GM18498 (cell line): ENCODE measurements around the gene SYNRG.
A peak's percentile ranks its signal among the peaks of the same experiment; 100 is the strongest.

Experiments
- ATAC-seq: cut with Tn5 transposase; IDR thresholded peaks from one replicate; pipeline ENCODE4 v1.9.1; 2021; ENCODE audit warnings: mild to moderate bottlenecking, moderate library complexity; ENCODE audit not compliant: unreplicated experiment

Gene SYNRG

GRCh38 chr17:37502009-37502936, 106.9 kb downstream of the SYNRG start:
- ATAC-seq: no peak

GRCh38 chr17:37500378-37500777, 108.8 kb downstream of the SYNRG start:
- ATAC-seq: no peak

DNA sequence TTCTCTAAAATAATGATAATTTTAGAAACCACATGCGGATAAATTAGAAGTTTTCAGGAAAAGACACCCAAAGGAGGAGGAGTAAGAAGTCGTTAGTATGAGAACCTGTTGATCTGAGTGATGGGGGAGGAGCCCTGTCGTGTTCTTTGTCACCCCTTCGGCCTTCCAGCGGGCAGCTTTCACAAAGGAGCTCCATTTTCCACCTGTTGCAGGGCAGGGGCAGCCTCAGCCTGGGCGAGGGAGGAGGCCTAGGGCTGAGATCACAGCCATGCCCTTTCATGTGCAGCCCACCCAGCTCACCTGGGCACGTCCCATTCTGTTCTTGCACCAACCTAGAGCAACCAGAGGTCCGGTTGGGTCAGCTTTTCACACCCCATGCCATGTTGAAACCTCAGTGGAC, 114.2 kb downstream of the SYNRG start:
- ATAC-seq: no peak

GRCh38 chr17:37494401-37494831, 114.8 kb downstream of the SYNRG start:
- no peak for ATAC-seq

DNA sequence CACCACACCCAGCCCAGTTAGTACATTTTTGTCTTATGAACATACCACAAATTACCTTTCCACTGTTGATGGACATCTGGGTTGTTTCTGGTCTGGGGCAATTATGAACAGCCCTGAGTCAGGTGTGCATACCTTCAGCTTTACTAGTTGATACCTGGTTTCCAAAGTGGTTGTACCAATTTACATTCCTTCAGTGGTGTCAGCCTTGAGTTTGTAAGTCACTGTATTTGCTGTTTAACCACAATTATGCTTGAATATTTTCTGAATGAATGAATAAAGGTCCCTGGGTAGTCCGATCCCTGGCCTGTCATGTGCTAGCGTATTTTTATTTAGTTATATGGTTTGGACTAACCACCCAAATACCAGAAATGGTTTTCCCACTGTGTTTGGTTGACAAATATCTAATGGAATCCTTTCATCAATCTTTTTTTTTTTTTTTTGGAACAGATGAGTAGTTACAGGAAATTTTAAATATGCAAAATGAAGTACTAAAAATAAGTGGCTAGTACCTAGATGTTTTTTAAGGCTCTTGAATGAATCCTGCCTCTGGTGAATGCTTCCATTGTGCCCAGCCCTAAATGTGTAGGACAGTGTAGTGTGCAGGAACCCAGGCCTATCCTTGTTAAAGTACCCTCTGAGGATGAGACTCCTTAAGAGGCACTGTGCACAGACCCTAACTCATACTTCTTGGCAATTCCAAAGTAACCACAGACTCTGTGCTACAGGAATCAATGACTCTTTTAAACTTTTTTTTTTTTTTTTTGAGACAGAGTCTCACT, 115.8 kb downstream of the SYNRG start:
- no peak for ATAC-seq

DNA sequence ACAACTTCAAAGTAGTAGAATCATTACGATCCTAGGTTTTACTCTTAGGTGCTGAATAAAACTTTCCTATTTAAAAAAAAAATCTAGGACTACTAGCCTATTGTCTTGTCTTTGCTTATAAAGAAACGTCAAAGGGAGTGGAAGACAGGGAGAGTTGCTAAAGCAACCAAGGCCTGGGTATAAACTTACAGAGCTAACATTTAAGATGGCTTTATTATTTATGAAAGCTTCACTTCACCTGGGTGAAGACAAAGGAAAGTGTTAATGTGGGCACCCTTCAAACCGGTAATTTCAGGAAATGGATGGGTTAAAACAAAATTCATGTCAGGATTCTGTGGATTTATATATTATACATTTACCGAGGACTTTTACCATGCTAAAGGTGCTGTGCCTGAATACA, 117.1 kb downstream of the SYNRG start:
- no peak for ATAC-seq

GRCh38 chr17:37490638-37491614, 118.3 kb downstream of the SYNRG start:
- no peak for ATAC-seq

DNA sequence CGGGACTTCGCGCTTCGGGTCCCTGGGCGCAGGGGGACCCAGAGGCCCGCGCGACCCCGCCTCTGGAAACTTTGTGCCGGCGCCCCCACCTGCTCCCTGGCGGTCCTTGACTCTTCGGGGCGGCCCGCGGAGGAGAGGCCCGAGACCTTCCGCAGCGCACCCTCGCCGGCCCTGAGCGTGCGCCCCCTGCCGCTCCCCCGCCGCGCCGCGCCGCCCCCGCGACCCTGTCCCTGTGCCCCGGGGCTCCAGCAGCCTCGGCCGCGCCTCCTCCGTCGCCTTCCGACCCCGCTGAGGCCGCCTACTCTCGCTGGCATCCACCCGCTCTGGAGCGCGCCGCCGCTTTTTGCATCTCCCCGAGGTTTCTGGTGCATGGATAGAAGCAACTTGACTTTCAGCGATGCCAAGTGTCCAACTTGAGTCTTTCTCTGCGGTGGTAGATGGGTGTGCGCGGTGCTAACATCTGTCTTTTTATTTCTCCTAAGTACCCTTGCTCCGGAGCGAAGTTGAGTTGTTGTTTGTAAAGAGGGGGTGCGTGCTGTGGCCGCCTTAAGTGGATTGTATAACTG, 119.1 kb downstream of the SYNRG start:
- ATAC-seq: peak; percentile 53

GRCh38 chr17:37489197-37490001, 119.8 kb downstream of the SYNRG start, which contains the start of gene DUSP14:
Gene DUSP14 (plus strand): TSS chr17:37489891. CDS start chr17:37512273, 22,382 bp downstream.
- peak; percentile 80 for ATAC-seq

GRCh38 chr17:37488607-37489196, 120.5 kb downstream of the SYNRG start:
- peak; percentile 15 for ATAC-seq

DNA sequence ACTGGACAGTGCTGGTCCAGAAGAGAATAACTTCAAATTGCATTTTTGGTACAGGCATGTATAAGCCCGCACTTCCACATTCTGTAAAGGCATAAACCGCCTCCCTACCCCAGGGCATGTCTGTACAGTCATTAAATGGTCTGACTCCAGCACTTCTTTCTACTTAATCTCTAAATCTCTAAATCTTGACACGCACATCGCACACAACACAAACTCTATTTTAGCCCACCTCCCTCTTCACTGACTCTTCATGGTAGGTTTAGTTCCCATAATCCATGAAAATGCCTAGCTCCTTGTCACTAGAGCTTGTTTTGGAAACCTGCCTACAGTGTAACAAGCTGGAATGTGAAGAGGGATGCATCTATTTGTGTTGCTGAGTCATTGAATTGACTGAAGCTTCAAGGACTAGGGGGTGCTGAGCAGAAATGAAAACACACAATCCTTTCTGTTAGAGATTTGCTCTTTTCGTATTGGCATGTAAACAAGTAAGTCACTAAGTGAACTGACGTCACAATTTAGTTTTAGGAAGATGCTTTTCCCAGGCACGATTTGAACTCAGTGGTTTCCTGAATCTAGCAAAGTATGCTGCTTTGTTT, 121.1 kb downstream of the SYNRG start:
- ATAC-seq: no peak

- no peak for ATAC-seq
Observed at GRCh38 chr17:37485938-37486570, 123.2 kb downstream of the SYNRG start.

- no peak for ATAC-seq
Observed at GRCh38 chr17:37483311-37484039, 125.7 kb downstream of the SYNRG start.

DNA sequence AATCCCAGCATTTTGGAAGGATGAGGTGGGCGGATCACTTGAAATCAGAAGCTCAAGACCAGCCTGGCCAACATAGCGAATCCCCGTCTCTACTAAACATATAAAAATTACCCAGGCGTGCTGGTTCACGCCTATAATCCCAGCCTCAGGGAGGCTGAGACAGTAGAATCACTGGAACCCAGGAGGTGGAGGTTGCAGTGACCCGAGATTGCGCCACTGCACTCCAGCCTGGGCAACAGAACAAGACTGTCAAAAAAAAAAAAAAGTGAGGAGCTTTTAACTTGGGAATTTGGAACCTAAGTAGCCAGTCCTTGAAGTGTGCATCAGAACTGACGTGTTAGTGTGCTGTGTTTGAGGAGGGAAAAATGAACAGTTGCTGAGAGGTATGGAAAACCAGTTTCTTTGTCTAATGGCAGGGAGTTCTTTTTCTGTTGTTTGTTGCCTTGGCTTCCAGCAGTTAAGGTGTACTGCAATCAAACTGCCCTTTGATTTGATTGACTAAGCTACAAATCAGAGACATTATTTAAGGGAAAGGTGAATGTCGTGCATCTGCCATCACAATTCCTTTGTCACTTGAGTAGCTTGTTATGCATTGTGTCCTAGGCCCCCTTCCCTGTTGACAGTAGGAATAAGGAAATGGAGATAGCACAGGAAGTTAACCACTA, 128.1 kb downstream of the SYNRG start:
- ATAC-seq: no peak

- no peak for ATAC-seq
Observed at GRCh38 chr17:37480427-37480826, 128.8 kb downstream of the SYNRG start.

- no peak for ATAC-seq
Observed at GRCh38 chr17:37479025-37479424, 130.2 kb downstream of the SYNRG start.

GRCh38 chr17:37478187-37478586, 131.0 kb downstream of the SYNRG start:
- no peak for ATAC-seq
